Activated CD4-positive, alpha-beta T cell treated with anti-CD3 and anti-CD28 coated beads, Interleukin-2, Interleukin-4, amounts not matched to agents 100 ng/mL and 50 ng/mL, durations not matched to agents 16 hours and 8 hours (primary cell): ENCODE data around the gene DPEP2NB.
"Not testable (repeated sequence)": the region's sequence is repeated elsewhere in the genome, so short reads cannot be mapped to it uniquely, and the experiment has no call there.

Experiments
- DNase-seq: peaks from one replicate; pipeline ENCODE4 v3.0.0-alpha.2; 2020; ENCODE audit warnings: low spot score

Gene DPEP2NB

DNA sequence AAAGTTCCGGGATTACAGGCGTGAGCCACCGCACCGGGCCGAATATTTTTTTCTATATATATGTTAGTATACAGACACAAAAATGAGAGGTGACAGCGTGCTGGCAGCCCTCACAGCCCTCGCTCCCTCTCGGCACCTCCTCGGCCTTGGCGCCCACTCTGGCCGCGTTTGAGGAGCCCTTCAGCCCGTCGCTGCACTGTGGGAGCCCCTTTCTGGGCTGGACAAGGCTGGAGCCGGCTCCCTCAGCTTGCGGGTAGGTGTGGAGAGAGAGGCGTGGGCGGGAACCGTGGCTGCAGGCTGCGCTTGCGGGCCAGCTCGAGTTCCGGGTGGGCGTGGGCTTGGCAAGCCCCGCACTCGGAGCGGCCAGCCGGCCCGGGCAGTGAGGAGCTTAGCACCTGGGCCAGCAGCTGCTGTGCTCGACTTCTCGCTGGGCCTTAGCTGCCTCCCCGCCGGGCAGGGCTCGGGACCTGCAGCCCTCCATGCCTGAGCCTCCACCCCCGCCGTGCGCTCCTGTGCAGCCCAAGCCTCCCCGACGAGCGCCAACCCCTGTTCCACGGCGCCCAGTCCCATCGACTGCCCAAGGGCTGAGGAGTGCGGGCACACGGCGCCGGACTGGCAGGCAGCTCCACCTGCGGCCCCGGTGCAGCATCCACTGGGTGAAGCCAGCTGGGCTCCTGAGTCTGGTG lies 33.6 kb downstream of the DPEP2NB start:
- no peak for DNase-seq

DNA sequence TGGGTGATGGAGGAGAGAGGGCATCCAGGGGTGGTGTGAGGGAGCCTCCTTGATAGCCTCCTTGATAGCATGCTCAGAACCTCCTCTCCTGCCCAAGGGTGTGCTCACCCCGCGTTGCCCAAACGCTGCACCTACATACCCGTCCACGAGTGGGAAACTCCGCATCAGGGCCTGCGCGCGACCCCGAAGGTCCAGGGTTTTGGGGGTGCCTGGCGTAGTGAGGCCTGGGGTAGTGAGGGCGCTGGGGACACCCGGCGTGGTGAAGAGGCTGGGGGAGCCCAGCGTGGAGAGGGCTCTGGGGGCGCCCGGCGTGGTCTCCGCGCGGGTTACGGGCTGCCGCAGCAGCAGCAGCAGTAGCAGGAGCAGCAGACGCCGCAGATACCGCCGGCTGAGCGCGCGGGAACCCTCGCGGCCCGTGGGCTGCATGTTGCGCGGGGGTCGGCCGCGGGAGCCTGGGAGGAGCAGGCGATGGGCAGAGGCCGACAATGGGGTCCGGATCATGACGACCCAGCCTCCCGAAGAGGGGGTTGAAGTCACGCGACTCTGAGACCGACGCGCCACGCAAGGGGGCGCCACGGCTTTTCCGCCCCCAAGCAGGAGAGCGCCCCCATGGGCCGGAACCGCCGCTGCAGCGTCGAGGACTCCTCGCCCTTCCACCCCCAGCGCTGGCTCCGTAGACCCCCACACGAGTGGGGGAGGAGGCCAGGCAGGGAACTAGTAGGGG lies 35.6 kb downstream of the DPEP2NB start, which contains the start of gene DPEP3:
Gene DPEP3, minus strand, starts transcription at position 545 of the 724 bp plus-strand sequence. Its CDS starts 119 bp downstream, at position 426.
- DNase-seq = no peak

DNA sequence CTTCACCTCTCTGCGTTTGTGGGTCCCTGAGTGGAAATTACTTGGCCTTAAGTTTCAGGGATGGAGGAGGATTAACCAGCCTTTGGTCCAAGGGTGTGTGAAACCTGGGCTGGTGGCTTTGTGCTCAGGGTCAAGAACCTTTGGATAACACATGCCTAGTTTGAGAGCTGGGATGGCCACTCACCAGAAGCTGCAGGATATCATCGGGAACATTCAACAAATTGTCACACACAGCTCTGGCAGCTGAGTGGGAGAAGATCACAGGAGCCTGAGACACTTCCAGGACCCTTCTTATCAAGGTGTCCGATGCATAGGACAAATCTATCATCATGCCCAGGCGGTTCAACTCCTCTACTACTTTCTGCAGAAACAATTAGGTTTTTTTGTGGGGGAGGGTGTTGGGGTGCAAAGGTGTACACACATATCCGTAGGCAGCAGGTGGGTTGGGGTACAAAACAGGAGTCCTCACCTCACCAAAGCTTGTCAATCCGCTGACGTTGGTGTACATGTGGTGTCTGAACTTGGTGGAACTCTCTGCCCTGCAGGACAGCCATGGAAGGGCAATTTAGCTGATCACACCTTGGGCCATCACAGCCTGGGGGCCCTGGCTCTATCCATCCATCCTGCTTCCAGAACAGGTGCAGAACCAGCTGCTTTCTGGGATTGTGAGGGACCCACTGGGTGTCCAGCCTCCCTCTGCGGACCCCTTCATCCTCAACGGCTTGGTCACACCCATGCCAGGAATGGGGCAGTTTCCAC lies 38.1 kb downstream of the DPEP2NB start:
- DNase-seq = no peak

DNA sequence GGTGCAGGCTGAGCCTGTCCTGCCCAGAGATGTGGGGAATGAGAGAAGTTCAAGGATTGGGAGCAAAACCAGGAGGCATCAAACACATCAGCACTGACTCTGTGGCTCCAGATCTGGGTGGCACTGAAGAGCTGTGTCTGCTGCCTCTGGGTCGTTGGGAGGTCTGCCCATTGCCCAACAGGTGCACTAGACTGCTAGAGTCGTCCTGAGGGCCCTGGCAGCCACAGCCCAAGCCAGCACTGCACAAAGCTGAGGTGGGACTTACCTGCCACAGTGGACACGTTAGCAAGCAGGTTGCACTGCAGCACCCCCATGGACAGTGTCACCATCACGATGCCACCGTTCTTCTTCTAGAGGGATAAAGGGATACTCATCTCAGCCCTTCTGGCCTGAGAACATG lies 38.7 kb downstream of the DPEP2NB start:
- DNase-seq = no peak

DNA sequence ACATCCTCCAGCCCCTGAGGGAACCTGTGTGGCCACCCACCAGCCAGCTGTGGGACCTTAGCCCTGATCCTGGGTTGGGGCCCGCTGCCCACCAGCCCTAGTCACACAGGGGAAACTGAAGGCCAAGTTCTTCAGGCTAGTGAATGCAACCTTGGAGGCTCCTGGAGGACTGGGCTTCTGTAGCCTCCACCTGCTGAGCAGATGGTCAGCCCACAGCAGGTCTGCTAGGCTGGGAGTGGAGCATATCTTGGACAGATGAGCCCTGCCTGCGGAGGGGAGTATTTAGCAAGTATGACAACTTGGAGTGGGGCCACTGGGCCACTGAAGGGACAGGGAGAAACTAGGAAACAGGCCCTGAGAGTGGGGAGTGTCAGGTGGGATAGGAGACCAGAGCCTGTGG lies 39.5 kb downstream of the DPEP2NB start:
- DNase-seq = no peak

DNA sequence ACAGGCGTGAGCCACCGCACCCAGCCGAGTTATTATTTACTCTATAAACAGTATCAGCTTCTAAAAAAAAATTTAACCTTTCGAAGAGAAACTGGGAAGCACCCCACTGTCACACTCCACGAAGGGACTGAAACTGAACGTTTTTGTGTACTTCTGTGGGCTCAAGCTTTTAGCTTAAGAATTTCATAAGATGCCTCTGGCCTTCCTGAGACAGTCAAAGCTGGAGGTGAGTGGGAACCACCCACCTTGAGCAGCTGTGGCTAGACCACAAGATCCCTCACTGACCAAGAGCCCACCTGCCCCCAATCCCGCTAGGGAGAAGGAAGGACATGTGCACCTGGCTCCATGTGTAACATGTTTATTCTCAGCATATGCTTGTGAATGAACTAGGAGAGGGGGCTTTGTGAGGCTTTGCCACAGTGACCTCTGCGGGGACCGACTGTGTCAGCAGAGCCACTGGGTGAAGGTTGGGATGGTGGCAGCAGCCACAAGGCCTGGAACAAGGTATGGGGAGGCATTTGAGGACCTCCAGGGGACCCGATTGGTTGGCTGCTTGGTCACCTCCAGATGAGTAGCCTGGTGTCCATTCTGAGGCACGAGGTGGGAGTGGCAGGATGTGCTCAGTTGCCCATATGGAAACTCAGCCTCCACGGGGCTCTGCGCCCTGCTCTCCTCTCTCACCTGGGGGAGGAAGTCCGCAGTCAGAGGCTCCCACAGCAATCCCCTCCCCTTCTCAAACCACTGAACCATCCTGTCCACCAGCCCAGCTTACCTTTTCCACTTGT lies 40.2 kb downstream of the DPEP2NB start:
- DNase-seq = no peak

DNA sequence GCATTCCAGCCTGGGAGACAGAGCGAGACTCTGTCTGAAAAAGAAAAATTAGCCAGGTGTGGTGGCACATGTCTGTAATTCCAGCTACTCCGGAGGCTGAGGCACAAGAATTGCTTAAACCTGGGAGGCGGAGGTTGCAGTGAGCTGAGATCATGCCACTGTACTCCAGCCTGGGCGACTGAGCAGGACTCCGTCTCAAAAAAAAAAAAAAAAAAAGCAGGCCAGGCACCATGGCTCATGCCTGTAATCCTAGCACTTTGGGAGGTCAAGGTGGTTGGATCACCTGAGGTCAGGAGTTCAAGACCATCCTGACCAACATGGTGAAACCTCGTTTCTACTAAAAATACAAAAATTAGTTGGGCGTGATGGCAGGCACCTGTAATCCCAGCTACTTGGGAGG lies 43.4 kb downstream of the DPEP2NB start:
- not testable (repeated sequence) for DNase-seq

DNA sequence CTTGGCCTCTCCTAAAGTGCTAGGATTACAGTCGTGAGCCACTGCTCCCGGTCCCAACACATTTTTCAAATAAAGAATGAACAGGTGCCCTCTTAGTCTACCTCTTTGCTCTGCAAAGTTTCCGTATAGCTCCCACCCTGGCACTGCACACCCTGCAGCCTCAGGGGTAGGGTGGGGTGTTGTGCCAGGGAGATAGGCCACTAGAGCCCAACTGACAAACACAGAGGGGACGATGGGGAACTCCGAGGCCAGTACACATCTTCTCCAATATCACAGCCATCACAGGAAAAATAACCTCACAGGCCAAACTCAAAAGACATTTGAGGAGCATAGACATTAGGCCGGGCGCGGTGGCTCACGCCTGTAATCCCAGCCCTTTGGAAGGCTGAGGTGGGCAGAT lies 44.6 kb downstream of the DPEP2NB start:
- DNase-seq = no peak

DNA sequence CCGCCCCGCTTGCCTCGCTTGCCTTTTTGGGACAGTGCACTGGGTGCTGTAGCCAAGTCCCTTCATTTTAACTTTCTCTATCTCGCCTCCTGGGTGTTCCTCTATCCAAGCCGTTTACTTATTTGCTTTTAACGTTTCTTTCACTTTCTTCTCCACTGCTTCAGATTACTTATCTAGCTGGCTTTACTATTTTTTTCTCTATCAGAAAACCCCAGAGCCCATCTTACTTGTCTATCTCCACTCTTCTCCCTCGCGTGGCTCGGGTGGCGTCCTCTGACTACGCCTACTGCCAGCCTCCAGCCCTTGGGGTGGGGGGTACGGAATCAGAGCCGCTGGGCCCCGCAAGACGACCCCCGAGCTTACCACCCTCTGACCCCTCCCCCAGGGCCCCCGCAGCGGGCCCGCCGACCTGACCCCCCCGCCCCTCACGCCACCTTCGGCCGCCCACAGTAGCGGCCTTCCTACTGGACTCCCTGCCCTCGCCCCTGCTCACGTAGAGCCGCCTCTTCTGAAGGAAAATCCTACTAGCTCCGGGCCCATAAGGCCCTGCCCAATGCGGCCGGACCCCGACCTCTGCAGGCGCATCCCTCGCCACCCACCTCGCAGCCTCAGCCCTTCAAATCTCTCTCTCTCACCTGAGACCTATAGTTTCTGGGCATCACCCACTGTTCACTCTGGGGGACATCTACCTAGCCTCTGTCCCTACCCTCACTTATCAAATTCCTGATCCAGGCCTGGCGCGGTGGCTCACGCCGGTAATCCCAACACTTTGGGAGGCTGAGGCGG lies 46.3 kb downstream of the DPEP2NB start:
- no peak for DNase-seq

DNA sequence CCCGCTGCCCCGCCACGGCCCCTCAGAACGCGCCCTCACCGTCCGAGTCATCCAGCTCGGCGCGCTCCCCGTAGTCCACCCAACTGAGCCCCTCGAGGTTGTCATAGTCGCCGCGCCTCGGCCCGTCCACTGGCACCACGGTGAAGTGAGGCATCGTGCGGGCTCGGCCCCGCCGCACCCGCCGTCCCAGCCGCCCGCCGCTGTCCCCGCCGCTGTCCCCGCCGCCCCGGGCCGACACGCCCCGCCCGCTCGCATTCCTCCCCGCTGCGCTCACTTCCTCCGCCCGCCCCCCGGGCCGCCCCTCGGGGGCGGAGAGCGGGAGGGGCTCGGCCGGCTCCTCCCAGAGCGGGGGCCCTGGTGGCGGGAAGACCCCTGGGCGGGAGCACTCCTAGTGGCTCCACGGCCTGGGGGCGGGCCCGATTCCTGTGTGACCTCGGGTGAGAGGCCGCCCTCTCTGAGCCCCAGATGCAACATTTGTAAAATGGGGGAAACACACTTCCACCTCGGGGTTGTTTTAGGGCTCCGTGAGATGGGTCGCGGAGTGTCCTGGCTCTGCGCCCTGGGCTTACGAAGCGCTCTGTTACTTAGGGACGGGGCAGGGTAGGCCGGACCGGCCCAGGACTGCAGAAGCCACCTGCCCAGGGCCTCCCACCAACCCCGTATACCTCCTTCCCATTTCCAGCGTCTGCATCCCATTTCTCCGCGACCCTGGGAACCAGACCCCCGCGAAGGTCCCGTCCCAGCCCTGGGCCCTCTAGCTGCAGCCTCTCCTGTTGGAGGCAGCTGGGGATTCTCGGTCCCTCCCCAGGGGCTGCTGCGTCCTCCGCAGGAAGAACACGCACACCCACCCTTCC lies 47.1 kb downstream of the DPEP2NB start, which contains the start of gene SLC12A4:
Gene SLC12A4, minus strand, starts transcription at position 238 of the 854 bp plus-strand sequence. Its CDS starts 84 bp downstream, at position 154.
- DNase-seq = peak; percentile 91

DNA sequence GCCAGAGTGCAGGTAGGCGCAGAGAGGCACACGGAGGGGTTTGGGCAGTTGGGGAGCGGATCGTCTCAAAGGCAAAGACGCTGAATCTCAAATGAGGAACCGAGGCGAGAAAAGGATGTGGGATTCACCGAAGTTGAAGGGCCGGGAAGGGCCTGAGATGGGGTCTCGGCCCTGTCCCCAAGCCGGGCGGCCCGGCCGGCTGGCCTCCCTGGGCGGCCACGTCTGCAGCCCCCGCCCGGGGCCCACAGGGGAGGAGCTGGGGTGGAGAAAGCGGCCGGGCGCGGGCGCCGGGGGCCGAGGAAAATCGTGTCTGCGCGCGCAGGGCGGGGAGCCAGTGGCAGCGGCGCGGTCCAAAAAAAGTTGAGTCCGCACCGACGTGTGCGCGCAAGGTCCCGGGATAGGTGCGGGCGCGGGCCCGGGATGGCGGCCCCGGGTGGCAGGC lies 47.7 kb downstream of the DPEP2NB start:
- DNase-seq = peak; percentile 19

DNA sequence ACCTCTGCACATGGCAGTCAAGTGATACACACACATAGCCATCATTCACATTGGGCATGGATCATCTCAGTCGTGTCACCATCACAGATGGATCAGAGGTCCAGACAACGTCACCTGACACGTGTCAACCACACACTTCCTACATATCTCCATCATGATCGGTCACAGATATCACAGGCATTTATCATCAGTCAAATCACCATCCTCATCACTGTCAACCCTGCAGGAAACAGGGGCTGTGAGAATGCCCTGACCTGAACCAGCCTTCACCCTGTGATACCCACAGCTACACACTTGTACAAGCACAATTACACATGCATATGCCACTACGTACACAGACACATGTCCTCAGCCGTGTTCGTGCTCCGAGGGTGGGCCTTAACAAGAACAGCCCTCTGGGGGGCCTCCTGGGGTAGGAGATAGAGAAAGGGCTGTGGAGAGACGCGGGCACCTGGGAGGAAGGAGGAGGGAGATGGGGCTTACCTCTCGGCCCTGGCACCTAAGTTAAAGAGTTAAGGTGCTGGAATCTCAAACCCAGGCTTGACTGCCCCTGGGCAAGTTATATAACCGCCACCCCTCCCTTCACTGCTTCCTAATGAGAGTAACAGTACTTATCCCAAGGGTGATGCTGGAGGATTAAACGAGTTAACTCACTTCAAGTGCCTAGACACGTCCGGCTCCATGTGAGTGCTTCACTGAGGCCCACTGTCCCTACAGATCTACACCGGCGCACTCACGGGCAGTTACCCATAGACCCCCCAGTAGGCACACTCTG lies 48.3 kb downstream of the DPEP2NB start:
- peak; percentile 54 for DNase-seq

DNA sequence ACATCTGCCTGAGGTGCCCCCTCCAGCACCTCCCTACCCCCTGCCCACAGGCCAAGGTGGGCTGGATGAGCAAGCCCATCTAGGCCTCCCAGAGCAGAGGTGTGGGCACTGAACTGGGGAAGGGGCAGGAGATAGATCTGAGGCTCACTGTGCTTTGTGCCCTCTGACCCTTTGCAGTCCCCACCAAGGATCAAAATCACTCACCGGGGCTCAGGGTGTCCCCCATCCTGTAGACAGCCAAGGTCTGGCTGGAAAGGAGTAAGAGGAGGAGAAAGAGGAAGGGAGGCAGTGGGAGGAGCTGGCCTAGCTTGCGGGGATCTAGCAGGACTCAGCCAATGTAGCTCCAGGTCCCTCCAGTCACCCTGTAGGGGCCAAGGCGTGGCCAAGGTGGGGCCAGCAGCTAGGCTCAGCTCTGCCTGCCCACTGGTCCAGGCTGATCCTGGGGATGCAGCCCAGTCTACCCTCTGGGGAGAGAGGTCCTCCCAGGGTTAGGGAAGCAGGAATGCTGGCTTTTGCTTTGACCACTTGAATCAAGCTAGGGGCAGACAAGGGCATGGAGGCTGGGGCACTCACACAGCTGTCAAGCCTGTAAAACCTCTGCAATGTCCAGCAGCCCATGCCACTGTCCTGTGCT lies 49.0 kb downstream of the DPEP2NB start:
- no peak for DNase-seq

DNA sequence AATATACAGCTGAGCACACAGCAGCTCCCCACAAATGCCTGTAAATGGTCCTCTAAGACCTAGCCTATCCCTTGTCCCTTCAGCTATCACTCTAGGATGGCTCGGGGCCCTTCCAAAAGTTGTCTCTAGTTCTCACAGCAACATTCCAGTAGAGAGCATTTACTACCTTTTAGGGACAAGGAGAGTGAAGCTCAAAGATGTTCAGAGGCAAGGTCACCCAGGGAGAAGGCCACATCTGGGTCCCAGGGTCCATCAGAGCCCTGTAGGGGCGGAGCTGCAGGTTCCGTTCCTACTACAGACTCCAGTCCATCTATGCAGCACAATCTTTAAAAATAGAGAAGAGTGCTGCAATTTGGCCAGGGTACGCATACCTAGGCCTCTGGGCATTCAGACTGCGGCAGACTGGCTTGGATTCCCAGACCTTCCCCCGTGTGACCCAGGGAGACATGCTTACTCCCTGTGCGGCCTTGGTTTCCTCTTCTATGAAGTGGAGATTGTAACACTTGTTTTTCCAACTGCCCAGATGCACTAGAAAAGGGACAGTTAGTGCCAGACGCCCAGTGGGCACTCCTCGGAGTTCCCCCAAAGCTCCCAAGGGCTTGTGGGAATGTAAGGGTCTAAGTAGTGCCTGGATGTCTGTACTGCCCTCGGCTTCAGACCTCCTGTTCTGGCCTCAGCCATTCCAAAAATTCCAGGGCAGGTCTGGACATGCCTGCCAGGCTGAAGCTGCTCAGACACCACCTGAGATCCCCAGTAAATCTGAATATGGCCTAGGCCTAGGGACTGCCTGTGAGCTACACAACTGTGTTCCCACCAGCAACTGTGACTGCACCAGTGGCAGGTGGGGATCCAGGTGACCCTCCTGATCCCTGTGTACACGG lies 49.8 kb downstream of the DPEP2NB start:
- DNase-seq = no peak

DNA sequence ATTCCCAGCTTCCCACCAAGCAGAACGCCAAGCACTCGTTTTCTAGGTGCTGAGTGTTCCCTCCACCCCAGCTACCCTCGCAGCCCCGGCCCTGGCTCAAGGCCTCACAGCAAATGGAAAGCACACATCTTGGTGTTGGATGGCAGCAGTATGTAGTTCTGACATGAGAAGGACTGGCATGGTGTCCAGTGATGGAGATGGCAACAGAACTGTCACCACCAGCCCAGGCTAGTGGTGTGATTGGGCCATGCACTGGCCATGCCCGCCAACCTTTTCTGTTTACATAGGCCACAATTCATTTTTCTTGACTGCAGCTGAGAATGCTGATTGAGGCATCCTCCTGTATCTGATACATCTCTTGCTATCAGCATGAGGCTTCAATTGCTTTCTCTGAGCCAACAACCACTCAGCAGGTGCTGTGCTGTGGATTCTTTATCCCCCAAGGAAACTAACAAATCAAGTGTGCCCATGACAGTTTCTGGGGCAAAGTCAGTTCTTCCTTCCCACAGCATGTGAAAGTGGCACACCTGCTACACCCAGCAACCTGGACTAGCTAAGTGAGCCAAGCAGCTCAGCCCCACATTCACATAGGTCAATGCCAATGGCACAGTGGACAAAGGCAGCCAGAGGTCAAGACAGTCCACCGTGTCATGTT lies 51.1 kb downstream of the DPEP2NB start:
- no peak for DNase-seq

DNA sequence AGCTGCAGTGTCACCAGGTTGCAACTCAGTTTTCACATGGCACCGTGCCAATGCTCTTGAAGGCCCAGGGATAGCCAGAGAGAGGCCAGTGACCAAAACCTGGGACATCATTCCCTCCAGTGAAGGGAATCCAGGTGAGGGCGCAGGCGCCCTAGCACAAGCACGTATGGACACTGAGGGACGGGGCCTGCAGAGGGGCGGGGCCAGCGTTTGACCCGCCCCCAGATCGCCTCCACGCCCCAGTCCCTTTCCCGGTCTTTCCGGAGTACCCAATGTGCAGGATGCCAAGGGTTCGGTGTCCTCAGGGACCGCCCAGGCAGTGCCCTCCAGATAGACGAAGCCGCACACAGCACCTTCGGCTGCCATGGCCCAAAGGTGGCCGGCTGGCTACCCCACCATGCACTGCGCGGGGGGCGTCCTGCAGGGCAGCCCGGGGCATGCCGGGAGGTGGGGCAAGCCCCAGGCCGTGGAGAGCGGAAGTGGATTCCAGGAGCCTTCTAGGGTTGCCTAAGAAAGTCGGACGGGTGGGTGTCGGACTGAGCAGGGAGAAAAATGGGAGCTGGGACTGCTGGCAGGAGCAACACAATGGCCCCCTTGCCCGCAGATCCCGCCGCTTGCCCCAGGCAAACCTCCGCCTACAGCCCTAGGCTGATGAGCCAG lies 51.9 kb downstream of the DPEP2NB start:
- no peak for DNase-seq
